KMS-11 (cell line): ENCODE results near the gene SMARCC2.

Experiments
- H2AFZ ChIP-seq: fragments of 200-600 bp; sonication (generic); 2 replicates; pipeline ENCODE4 v1.6.1; 2016; ENCODE audit warnings: antibody characterized with exemption, mixed run types, low read depth
- H3K27ac ChIP-seq: fragments of 200-600 bp; sonication (generic); 2 replicates; pipeline ENCODE4 v1.6.1; 2016; ENCODE audit warnings: mild to moderate bottlenecking, mixed run types
- H3K27me3 ChIP-seq: fragments of 200-600 bp; sonication (generic); 2 replicates; pipeline ENCODE4 v1.6.1; 2017; ENCODE audit warnings: mild to moderate bottlenecking, low read depth, mixed run types, moderate library complexity; ENCODE audit not compliant: insufficient read depth
- H3K36me3 ChIP-seq: fragments of 200-600 bp; sonication (generic); 2 replicates; pipeline ENCODE4 v1.6.1; 2017; ENCODE audit warnings: mild to moderate bottlenecking, mixed run types; ENCODE audit not compliant: insufficient read depth
- H3K4me1 ChIP-seq: fragments of 200-600 bp; sonication (generic); 2 replicates; pipeline ENCODE4 v1.6.1; 2016; ENCODE audit warnings: mild to moderate bottlenecking, low read depth, mixed run types; ENCODE audit not compliant: poor library complexity, severe bottlenecking
- H3K4me2 ChIP-seq: fragments of 200-600 bp; sonication (generic); 2 replicates; pipeline ENCODE4 v1.7.0; 2016; ENCODE audit warnings: mild to moderate bottlenecking, mixed run types
- H3K4me3 ChIP-seq: fragments of 200-600 bp; sonication (generic); IDR thresholded peaks from 2 replicates; pipeline ENCODE4 v1.6.1; 2017; ENCODE audit warnings: low read depth, low read length, mixed read lengths; ENCODE audit not compliant: insufficient read depth
- H3K79me2 ChIP-seq: fragments of 200-600 bp; sonication (generic); 2 replicates; pipeline ENCODE4 v1.6.1; 2016; ENCODE audit warnings: low read depth, mixed run types; ENCODE audit not compliant: insufficient read depth
- H3K9ac ChIP-seq: fragments of 200-600 bp; sonication (generic); 2 replicates; pipeline ENCODE4 v1.6.1; 2016; ENCODE audit warnings: mild to moderate bottlenecking, mixed run types
- H4K20me1 ChIP-seq: fragments of 200-600 bp; sonication (generic); 2 replicates; pipeline ENCODE4 v1.6.1; 2016; ENCODE audit warnings: mild to moderate bottlenecking, mixed run types; ENCODE audit not compliant: insufficient read depth
- CTCF ChIP-seq: fragments of 200-600 bp; sonication (generic); conservative IDR thresholded peaks from 2 replicates; pipeline ENCODE4 v1.6.1; 2017; ENCODE audit warnings: low read depth, mild to moderate bottlenecking, antibody characterized with exemption, low read length, moderate library complexity, mixed read lengths

The SMARCC2 gene

GRCh38 chr12:56208006-56208405, 18.7 kb upstream of the SMARCC2 start:
- Histone ChIP-seq H3K27me3 (no peaks in the 10 kb centered on the region), H3K4me2 (no peak overlapping the region), H3K36me3 (no peaks in the 10 kb centered on the region; the same call in 1 of the 2 replicates), H4K20me1 (no peaks in the 10 kb centered on the region), H3K79me2 (no peaks in the 10 kb centered on the region), H3K4me1 (no peaks in the 10 kb centered on the region), H2AFZ (no peak overlapping the region), H3K9ac (no peak overlapping the region), H3K4me3 (no peak overlapping the region), H3K27ac (no peak overlapping the region)
- TF ChIP-seq CTCF = no peak

GRCh38 chr12:56206452-56207166, 17.3 kb upstream of the SMARCC2 start:
- H4K20me1 ChIP-seq = no peaks in the 10 kb centered on the region
- H3K4me1 ChIP-seq = peaks cover under 1% of the 10 kb centered on the region
- no peaks in the 10 kb centered on the region; the same call in 1 of the 2 replicates for H3K36me3 ChIP-seq
- no peak overlapping the region for H2AFZ ChIP-seq
- no peaks in the 10 kb centered on the region for H3K79me2 ChIP-seq
- no peaks in the 10 kb centered on the region for H3K27me3 ChIP-seq
- H3K9ac ChIP-seq = no peak overlapping the region
- H3K4me2 ChIP-seq = no peak overlapping the region
- H3K27ac ChIP-seq = no peak overlapping the region
- peak; percentile 75 for TF ChIP-seq CTCF
- no peak overlapping the region for H3K4me3 ChIP-seq

GRCh38 chr12:56205445-56205844, 16.2 kb upstream of the SMARCC2 start:
- Histone ChIP-seq H3K9ac (no peak overlapping the region), H3K79me2 (no peaks in the 10 kb centered on the region), H3K36me3 (no peaks in the 10 kb centered on the region; the same call in 1 of the 2 replicates), H2AFZ (no peak overlapping the region), H3K4me2 (no peak overlapping the region), H3K27me3 (no peaks in the 10 kb centered on the region), H3K4me3 (no peak overlapping the region), H3K4me1 (peaks cover 5% of the 10 kb centered on the region), H4K20me1 (no peaks in the 10 kb centered on the region), H3K27ac (no peak overlapping the region)
- TF ChIP-seq CTCF = peak; percentile 39

- H2AFZ ChIP-seq = no peak overlapping the region
- H3K9ac ChIP-seq = no peak overlapping the region
- no peaks in the 10 kb centered on the region for H3K27me3 ChIP-seq
- H3K79me2 ChIP-seq = no peaks in the 10 kb centered on the region
- H3K27ac ChIP-seq = no peak overlapping the region
- H3K4me2 ChIP-seq = no peak overlapping the region
- H3K36me3 ChIP-seq = no peaks in the 10 kb centered on the region
- peaks cover 5% of the 10 kb centered on the region for H3K4me1 ChIP-seq
- TF ChIP-seq CTCF = no peak
- no peak overlapping the region for H3K4me3 ChIP-seq
- H4K20me1 ChIP-seq = no peaks in the 10 kb centered on the region
These were observed 15.0 kb upstream of the SMARCC2 start for GRCh38 chr12:56204275-56204674.
